K562 (cell line): Measurements from ENCODE around the gene PHTF1. TPM values are rescaled to one million over a fixed set of nuclear protein-coding genes. Genes with fewer than 3 reads are reported as not detected.
A peak's percentile ranks its signal among the peaks of the same experiment; 100 is the strongest.

Source experiments
- GATAD2B ChIP-seq: fragments of 450-650 bp; IDR thresholded peaks from 2 replicates; pipeline ENCODE4 v1.6.1; 2017; ENCODE audit warnings: mild to moderate bottlenecking, borderline replicate concordance
- HDAC1 ChIP-seq, 2 experiments: fragments of 450-650 bp; IDR thresholded peaks; 2 replicates each; pipeline ENCODE4 v1.6.1; 2016 to 2017; ENCODE audit warnings: inconsistent platforms in 1 of 2, mild to moderate bottlenecking in 1 of 2, moderate library complexity in 1 of 2
- HIVEP1 ChIP-seq: fragments of 250-450 bp; sonication (Bioruptor Pico); IDR thresholded peaks from 2 replicates; pipeline ENCODE4 v1.4.0; 2020; ENCODE audit warnings: mild to moderate bottlenecking
- MYBL2 ChIP-seq, 2 experiments: fragments of 450-650 bp in 1 of 2; sonication (generic) in 1 of 2; formaldehyde crosslinking in 1 of 2; IDR thresholded peaks; 2 replicates each; pipeline versions ENCODE4 v1.6.1 to v1.8.1; 2017 to 2022; ENCODE audit warnings: borderline replicate concordance in 1 of 2, inconsistent platforms in 1 of 2, low read depth in 1 of 2, mild to moderate bottlenecking in 1 of 2, missing genetic modification reagents in 1 of 2, moderate library complexity in 1 of 2
- MYNN ChIP-seq, 2 experiments: sonication (generic); formaldehyde crosslinking in 1 of 2; IDR thresholded peaks; 2 replicates each; pipeline versions ENCODE4 v1.5.0 to v1.6.1; 2016 to 2020; ENCODE audit warnings: antibody characterized with exemption in 1 of 2, missing genetic modification reagents in 1 of 2
- SIX5 ChIP-seq, 2 experiments: IDR thresholded peaks; 2 replicates each; pipeline ENCODE4 v1.6.1; 2011; ENCODE audit warnings: low read length in 2 of 2, borderline replicate concordance in 1 of 2, low read depth in 1 of 2, mild to moderate bottlenecking in 1 of 2, moderate library complexity in 1 of 2; ENCODE audit not compliant: insufficient read depth in 1 of 2
- STAT5B ChIP-seq: fragments of 250-450 bp; sonication (Bioruptor Pico); IDR thresholded peaks from 2 replicates; pipeline ENCODE4 v1.8.0; 2021; ENCODE audit warnings: mild to moderate bottlenecking, inconsistent platforms
- ZBED1 ChIP-seq: IDR thresholded peaks from 2 replicates; pipeline ENCODE4 v1.6.1; 2014
- ZBTB8A ChIP-seq: fragments of 450-650 bp; IDR thresholded peaks from 2 replicates; pipeline ENCODE4 v1.6.1; 2018; ENCODE audit warnings: mild to moderate bottlenecking, moderate library complexity; ENCODE audit not compliant: partially characterized antibody
- ZNF174 ChIP-seq: fragments of 250-450 bp; sonication (Bioruptor Pico); IDR thresholded peaks from 2 replicates; pipeline ENCODE4 v1.4.0; 2020; ENCODE audit warnings: mild to moderate bottlenecking
- ZNF586 ChIP-seq: fragments of 450-650 bp; formaldehyde crosslinking; conservative IDR thresholded peaks from 2 replicates; pipeline ENCODE4 v1.4.0; 2020; ENCODE audit warnings: mild to moderate bottlenecking, moderate library complexity
- ZNF589 ChIP-seq: fragments of 200-800 bp; sonication (Bioruptor generic); IDR thresholded peaks from 2 replicates; pipeline ENCODE4 v1.6.1; 2016; ENCODE audit warnings: low read depth, missing genetic modification characterization, missing compliant biosample characterization
- polyA plus RNA-seq, 8 experiments: library from polyadenylated mRNA; depleted of rRNA in 4 of 8; stranded (reverse) in 5 of 8; unstranded in 3 of 8; fragments of >200 nt; fragmentation: Nextera tagmentation in 2 of 8; fragmentation: Illumina TruSeq in 1 of 8; extraction: Ambion mirVana in 2 of 8; extraction: Trizol in 1 of 8; gene quantifications; 2 replicates each; pipeline versions ENCODE4 v1.2.1 to v1.2.3, GENCODE V29; 2011 to 2014; ENCODE audit warnings: inconsistent platforms in 1 of 8, missing spikeins in 1 of 8
- total RNA-seq, 7 experiments: library from RNA; depleted of rRNA in 6 of 7; stranded (reverse); fragments of >200 nt in 6 of 7; fragmentation: Illumina TruSeq in 2 of 7; extraction: Trizol in 2 of 7; gene quantifications; 2 replicates each; pipeline versions ENCODE4 v1.2.1 to v1.2.3, GENCODE V29; 2011 to 2021; ENCODE audit warnings: low replicate concordance in 1 of 7
- TF ChIP-seq, protein P1 (sequence below): fragments of 250-450 bp; sonication (Bioruptor Pico); IDR thresholded peaks from 2 replicates; pipeline ENCODE4 v1.5.0; 2020; ENCODE audit warnings: mild to moderate bottlenecking, borderline replicate concordance
- TF ChIP-seq, protein P2 (sequence below): fragments of 250-450 bp; sonication (Bioruptor Pico); IDR thresholded peaks from 2 replicates; pipeline ENCODE4 v1.8.0; 2021; ENCODE audit warnings: moderate library complexity, mild to moderate bottlenecking, inconsistent platforms
- TF ChIP-seq, protein P3 (sequence below): fragments of 250-450 bp; sonication (Bioruptor Pico); IDR thresholded peaks from 2 replicates; pipeline ENCODE4 v1.4.0; 2020; ENCODE audit warnings: mild to moderate bottlenecking, moderate library complexity

The PHTF1 gene
- total and polyA plus RNA-seq, 9 of the 15 experiments (the other 6 are each of a cell fraction or from before 2014, with no cell fraction given) = 8.4 to 36.2 (median 23.0) TPM

DNA sequence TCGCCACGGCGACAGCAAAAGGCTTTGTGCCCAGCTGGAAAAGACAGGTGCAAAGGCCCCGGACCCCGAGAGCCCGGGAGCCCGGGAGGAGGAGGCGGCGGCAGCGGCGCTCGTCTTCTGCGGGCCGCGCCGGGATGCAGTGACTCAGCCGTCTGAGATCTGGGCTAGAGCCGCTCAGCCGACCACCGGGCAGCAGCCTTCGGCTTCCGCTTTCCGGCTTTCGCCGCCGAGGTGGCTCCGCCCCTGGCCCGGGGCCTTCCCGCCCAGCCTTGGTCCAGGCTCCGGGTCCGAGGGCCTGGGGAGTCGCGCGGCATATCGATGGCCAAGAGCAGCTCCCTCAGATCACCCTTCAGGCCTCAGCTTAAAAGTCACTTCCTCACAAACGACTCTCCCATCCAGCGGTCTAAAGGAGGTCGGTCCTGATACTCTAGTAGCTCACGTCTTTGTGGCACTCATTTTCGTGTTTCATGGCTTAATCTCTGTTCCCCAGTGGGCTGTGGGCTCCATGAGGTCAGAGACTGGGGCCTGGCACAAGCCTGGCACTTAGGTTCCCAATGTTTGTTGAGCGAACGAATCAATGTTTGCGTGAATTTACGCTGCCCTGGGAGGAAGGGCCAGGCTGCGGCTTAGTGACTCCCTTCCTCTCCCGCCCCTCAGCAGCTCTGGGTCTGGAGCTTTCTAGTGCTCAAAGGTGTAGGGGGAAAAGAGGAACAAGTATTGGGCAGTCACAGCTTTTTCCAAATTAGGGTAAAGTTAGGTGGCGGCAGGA, at the start of gene PHTF1 (continued):
- TF ChIP-seq, protein P1, sequence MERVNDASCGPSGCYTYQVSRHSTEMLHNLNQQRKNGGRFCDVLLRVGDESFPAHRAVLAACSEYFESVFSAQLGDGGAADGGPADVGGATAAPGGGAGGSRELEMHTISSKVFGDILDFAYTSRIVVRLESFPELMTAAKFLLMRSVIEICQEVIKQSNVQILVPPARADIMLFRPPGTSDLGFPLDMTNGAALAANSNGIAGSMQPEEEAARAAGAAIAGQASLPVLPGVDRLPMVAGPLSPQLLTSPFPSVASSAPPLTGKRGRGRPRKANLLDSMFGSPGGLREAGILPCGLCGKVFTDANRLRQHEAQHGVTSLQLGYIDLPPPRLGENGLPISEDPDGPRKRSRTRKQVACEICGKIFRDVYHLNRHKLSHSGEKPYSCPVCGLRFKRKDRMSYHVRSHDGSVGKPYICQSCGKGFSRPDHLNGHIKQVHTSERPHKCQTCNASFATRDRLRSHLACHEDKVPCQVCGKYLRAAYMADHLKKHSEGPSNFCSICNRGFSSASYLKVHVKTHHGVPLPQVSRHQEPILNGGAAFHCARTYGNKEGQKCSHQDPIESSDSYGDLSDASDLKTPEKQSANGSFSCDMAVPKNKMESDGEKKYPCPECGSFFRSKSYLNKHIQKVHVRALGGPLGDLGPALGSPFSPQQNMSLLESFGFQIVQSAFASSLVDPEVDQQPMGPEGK = no peak
- TF ChIP-seq HDAC1 (IDR thresholded peaks at IDR 0.05) (no peak), ZBED1 (no peak), ZBTB8A (no peak), ZNF174 (CRISPR knock-in tag) (no peak), ZNF589 (CRISPR knock-in tag) (no peak), GATAD2B (0 out of 2 replicates have a peak, but pooled peaks have one; percentile 10), ZNF586 (CRISPR knock-in tag) (no peak), SIX5 (IDR thresholded peaks at IDR 0.05; ENCODE audit: borderline replicate concordance in 1 of 2, insufficient read depth in 1 of 2, low read depth in 1 of 2, low read length in 2 of 2) (no peak), MYNN (IDR thresholded peaks at IDR 0.05) (peak; percentile 77), MYNN (CRISPR knock-in tag; IDR thresholded peaks at IDR 0.05) (no peak), STAT5B (no peak), MYBL2 (IDR thresholded peaks at IDR 0.05; ENCODE audit: low read depth) (no peak), MYBL2 (CRISPR knock-in tag; IDR thresholded peaks at IDR 0.05; ENCODE audit: borderline replicate concordance) (no peak), HIVEP1 (no peak; the same call in 1 of the 2 replicates)
- TF ChIP-seq, protein P2, sequence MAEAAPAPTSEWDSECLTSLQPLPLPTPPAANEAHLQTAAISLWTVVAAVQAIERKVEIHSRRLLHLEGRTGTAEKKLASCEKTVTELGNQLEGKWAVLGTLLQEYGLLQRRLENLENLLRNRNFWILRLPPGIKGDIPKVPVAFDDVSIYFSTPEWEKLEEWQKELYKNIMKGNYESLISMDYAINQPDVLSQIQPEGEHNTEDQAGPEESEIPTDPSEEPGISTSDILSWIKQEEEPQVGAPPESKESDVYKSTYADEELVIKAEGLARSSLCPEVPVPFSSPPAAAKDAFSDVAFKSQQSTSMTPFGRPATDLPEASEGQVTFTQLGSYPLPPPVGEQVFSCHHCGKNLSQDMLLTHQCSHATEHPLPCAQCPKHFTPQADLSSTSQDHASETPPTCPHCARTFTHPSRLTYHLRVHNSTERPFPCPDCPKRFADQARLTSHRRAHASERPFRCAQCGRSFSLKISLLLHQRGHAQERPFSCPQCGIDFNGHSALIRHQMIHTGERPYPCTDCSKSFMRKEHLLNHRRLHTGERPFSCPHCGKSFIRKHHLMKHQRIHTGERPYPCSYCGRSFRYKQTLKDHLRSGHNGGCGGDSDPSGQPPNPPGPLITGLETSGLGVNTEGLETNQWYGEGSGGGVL (CRISPR knock-in tag) = no peak
- TF ChIP-seq, protein P3, sequence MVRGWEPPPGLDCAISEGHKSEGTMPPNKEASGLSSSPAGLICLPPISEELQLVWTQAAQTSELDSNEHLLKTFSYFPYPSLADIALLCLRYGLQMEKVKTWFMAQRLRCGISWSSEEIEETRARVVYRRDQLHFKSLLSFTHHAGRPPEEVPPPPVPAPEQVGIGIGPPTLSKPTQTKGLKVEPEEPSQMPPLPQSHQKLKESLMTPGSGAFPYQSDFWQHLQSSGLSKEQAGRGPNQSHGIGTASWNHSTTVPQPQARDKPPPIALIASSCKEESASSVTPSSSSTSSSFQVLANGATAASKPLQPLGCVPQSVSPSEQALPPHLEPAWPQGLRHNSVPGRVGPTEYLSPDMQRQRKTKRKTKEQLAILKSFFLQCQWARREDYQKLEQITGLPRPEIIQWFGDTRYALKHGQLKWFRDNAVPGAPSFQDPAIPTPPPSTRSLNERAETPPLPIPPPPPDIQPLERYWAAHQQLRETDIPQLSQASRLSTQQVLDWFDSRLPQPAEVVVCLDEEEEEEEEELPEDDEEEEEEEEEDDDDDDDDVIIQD (CRISPR knock-in tag) = no peak
